HepG2 (cell line): ENCODE measurements around the gene APOM. TPM values are rescaled to one million over a fixed set of nuclear protein-coding genes. Genes with fewer than 3 reads are reported as not detected.

ENCODE experiments used
- AHDC1 ChIP-seq: sonication (generic); formaldehyde crosslinking; IDR thresholded peaks from 2 replicates; pipeline ENCODE4 v1.5.1; 2020; ENCODE audit warnings: mild to moderate bottlenecking, missing genetic modification reagents, borderline replicate concordance
- FOXP1 ChIP-seq, 2 experiments: fragments of 450-650 bp in 1 of 2; IDR thresholded peaks; 2 replicates each; pipeline ENCODE4 v1.6.1; 2017 to 2018; ENCODE audit warnings: antibody characterized with exemption in 1 of 2
- MED1 ChIP-seq: sonication (generic); formaldehyde crosslinking; IDR thresholded peaks from 2 replicates; pipeline ENCODE4 v1.4.0; 2020; ENCODE audit warnings: missing genetic modification reagents
- NFRKB ChIP-seq: fragments of 450-650 bp; IDR thresholded peaks from 2 replicates; pipeline ENCODE4 v1.6.1; 2017
- POLR2A ChIP-seq, 2 experiments: IDR thresholded peaks; 2 replicates each; pipeline ENCODE4 v1.6.1; 2011; ENCODE audit warnings: low read depth in 2 of 2, low read length in 2 of 2, mild to moderate bottlenecking in 1 of 2, moderate library complexity in 1 of 2; ENCODE audit not compliant: insufficient read depth in 1 of 2
- SNAI1 ChIP-seq: sonication (generic); formaldehyde crosslinking; IDR thresholded peaks from 2 replicates; pipeline ENCODE4 v1.5.0; 2020; ENCODE audit warnings: mild to moderate bottlenecking, missing genetic modification reagents, borderline replicate concordance
- TCF7L2 ChIP-seq: IDR thresholded peaks from 2 replicates; pipeline ENCODE4 v1.6.1; 2011; ENCODE audit warnings: mild to moderate bottlenecking, low read depth, low read length, moderate library complexity
- USF2 ChIP-seq, 2 experiments: sonication (generic) in 1 of 2; formaldehyde crosslinking in 1 of 2; IDR thresholded peaks; 2 replicates each; pipeline versions ENCODE4 v1.5.1 to v1.6.1; 2011 to 2020; ENCODE audit warnings: borderline replicate concordance in 1 of 2, low read depth in 1 of 2, low read length in 1 of 2, mild to moderate bottlenecking in 1 of 2, missing genetic modification reagents in 1 of 2, moderate library complexity in 1 of 2
- ZHX1 ChIP-seq: sonication (generic); formaldehyde crosslinking; IDR thresholded peaks from 2 replicates; pipeline ENCODE4 v1.8.1; 2022; ENCODE audit warnings: low read depth, mild to moderate bottlenecking, missing genetic modification reagents
- ZMYM4 ChIP-seq: sonication (generic); formaldehyde crosslinking; IDR thresholded peaks from 2 replicates; pipeline ENCODE4 v1.8.1; 2023; ENCODE audit warnings: mild to moderate bottlenecking, missing genetic modification reagents
- ZNF550 ChIP-seq: sonication (generic); formaldehyde crosslinking; IDR thresholded peaks from 2 replicates; pipeline ENCODE4 v1.4.0; 2020; ENCODE audit warnings: mild to moderate bottlenecking, missing genetic modification reagents, borderline replicate concordance
- ZNF563 ChIP-seq: sonication (generic); formaldehyde crosslinking; IDR thresholded peaks from 2 replicates; pipeline ENCODE4 v1.8.0; 2022; ENCODE audit warnings: mild to moderate bottlenecking, moderate library complexity, missing genetic modification reagents
- polyA plus RNA-seq, 8 experiments: library from polyadenylated mRNA; depleted of rRNA in 3 of 8; stranded (reverse) in 7 of 8; unstranded in 1 of 8; fragments of >200 nt; fragmentation: Illumina TruSeq in 4 of 8; extraction: Trizol in 4 of 8; gene quantifications; 2 replicates each; pipeline versions ENCODE4 v1.2.1 to v1.2.3, GENCODE V29; 2011 to 2016; ENCODE audit warnings: low read depth in 4 of 8, missing spikeins in 1 of 8, mixed read lengths in 1 of 8; ENCODE audit not compliant: insufficient read depth in 1 of 8
- total RNA-seq, 5 experiments: library from RNA; depleted of rRNA; stranded (reverse); fragments of >200 nt; fragmentation: Illumina TruSeq; extraction: Trizol; gene quantifications; 2 replicates each; pipeline ENCODE4 v1.2.3, GENCODE V29; 2016; ENCODE audit warnings: low read depth in 1 of 5
- TF ChIP-seq, protein P1 (sequence below): sonication (generic); formaldehyde crosslinking; IDR thresholded peaks from 2 replicates; pipeline ENCODE4 v1.4.0; 2020; ENCODE audit warnings: missing genetic modification reagents
- TF ChIP-seq, protein P2 (sequence below): IDR thresholded peaks from 2 replicates; pipeline ENCODE4 v1.6.1; 2016; ENCODE audit warnings: missing compliant biosample characterization, missing genetic modification reagents, borderline replicate concordance

The APOM gene
- total and polyA plus RNA-seq, 2 of the 13 experiments (the other 11 are each of a cell fraction or from before 2014, with no cell fraction given): 98.2 to 1,140 TPM

- TF ChIP-seq ZMYM4 (CRISPR knock-in tag) (no peak), AHDC1 (CRISPR knock-in tag) (0 out of 2 replicates have a peak, but pooled peaks have one; percentile 38), POLR2A (IDR thresholded peaks at IDR 0.05; ENCODE audit: insufficient read depth in 1 of 2, low read depth in 2 of 2, low read length in 2 of 2) (no peak; a peak in 1 of 4 replicates), FOXP1 (IDR thresholded peaks at IDR 0.05) (no peak), FOXP1 (CRISPR knock-in tag; IDR thresholded peaks at IDR 0.05) (no peak), MED1 (CRISPR knock-in tag) (0 out of 2 replicates have a peak, but pooled peaks have one; percentile 9), ZHX1 (CRISPR knock-in tag) (peak; percentile 10; the same call in 1 of the 2 replicates), NFRKB (no peak), ZNF550 (CRISPR knock-in tag) (0 out of 2 replicates have a peak, but pooled peaks have one; percentile 86), SNAI1 (0 out of 2 replicates have a peak, but pooled peaks have one; percentile 6), USF2 (IDR thresholded peaks at IDR 0.05; ENCODE audit: low read depth, low read length) (no peak), USF2 (CRISPR knock-in tag; IDR thresholded peaks at IDR 0.05; ENCODE audit: borderline replicate concordance) (no peak), ZNF563 (no peak; the same call in 1 of the 2 replicates), TCF7L2 (no peak)
- TF ChIP-seq, protein P1, sequence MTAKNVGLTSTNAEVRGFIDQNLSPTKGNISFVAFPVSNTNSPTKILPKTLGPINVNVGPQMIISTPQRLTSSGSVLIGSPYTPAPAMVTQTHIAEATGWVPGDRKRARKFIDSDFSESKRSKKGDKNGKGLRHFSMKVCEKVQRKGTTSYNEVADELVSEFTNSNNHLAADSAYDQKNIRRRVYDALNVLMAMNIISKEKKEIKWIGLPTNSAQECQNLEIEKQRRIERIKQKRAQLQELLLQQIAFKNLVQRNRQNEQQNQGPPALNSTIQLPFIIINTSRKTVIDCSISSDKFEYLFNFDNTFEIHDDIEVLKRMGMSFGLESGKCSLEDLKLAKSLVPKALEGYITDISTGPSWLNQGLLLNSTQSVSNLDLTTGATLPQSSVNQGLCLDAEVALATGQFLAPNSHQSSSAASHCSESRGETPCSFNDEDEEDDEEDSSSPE: no peak
- TF ChIP-seq, protein P2, sequence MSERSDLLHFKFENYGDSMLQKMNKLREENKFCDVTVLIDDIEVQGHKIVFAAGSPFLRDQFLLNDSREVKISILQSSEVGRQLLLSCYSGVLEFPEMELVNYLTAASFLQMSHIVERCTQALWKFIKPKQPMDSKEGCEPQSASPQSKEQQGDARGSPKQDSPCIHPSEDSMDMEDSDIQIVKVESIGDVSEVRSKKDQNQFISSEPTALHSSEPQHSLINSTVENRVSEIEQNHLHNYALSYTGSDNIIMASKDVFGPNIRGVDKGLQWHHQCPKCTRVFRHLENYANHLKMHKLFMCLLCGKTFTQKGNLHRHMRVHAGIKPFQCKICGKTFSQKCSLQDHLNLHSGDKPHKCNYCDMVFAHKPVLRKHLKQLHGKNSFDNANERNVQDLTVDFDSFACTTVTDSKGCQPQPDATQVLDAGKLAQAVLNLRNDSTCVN: no peak
Measured at GRCh38 chr6:31666337-31666965, 10.8 kb downstream of the APOM start (continued).
